ENCODE measurements around the gene KRT6B.
"Not testable (repeated sequence)": the region's sequence is repeated elsewhere in the genome, so short reads cannot be mapped to it uniquely, and the experiment has no call there.

Gene KRT6B

DNA sequence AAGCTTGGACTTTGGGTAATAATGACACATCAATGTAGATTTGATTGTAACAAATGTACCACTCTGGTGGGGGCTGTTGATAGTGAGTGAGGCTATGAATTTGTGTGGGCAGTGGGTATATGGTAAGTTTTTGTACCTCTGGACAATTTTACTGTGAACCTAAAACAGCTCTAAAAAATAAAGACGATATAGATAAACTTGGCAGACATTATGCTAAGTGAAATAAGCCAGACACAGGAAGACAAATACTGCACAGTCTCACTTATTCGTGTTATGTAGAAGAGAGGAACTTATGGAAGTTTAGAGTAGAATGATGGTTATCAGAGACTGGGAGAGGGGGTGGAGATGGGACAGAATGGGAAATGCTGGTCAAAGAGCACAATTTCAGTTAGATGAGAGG is 13.0 kb upstream of the KRT6B start:
- no peak for DNase-seq

DNA sequence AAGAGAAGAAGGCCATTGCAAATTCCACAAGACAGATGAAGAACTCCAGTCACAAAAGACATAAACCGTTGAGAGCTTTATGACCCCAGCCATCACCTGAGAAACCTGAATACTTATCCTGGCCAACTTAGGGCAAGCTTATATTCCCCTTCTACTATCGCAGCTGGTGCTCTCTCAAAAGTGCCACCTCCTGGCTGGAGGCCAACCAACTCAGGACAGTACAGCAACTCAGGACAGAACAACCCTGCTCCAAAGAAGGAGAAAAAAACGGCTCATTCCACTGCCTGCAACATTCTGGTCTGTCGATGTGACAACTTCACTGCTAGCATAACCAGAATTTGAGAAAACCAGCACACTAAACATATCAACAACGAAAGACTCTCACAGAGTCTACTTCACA is 9.7 kb upstream of the KRT6B start:
- DNase-seq, result no peak

- no peak for DNase-seq
These were observed 6.9 kb upstream of the KRT6B start for GRCh38 chr12:52458861-52459260.

DNA sequence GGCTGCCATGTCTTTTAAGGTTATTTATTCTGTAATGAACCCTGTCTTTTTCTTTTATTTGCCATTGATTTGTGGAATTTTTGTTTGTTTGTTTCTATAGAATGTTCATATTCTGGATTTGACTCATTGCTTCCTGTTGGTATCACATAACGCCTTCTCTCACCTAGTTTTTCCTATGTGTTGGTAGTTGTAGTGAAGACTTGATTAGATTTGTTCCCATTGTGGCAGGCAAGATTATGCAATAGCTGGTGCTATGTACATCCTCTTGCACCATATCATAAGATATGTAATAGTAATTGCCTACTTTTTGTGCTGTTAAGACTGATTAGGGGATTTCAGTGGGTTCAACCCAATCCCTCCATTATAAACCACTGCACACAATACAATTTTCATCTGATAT is 3.9 kb upstream of the KRT6B start:
- DNase-seq, result no peak

GRCh38 chr12:52454411-52455201 is 2.7 kb upstream of the KRT6B start:
- no peak for DNase-seq

- DNase-seq, result no peak
These were observed 3.7 kb downstream of the KRT6B start for GRCh38 chr12:52448228-52448627.

- DNase-seq, result not testable (repeated sequence)
These were observed 4.8 kb downstream of the KRT6B start for GRCh38 chr12:52447196-52447595.

DNA sequence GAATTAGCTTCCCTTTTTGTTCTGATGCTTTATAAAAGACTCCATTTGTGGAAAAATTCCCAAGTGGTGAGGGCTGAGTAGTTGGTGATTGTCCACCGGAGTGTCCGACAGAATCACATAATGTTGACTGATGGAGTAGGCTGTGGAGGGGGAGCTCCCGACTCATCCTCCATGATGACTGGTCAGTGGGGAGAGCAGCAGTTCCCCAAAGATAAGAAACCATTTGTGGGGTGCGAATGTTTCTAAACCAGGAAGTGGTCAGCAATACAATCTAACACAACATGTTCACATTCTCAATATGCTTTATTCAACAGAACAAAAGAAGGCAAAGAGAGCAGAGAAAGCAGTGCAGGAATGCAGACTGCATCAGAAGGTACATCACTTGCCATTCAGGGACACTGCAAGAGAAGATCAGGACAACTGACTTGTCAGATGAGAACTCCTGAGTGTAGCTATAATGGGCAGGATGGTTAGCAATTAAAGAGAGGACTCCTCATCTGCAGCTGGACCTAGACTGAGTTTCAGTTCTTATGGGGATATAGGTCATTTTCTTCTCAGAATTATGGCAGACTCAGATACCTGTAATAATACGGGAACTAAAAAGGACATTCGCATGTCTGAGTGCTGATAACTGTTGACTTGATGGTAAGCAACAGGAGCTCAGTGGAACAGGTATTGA is 5.4 kb downstream of the KRT6B start:
- no peak for DNase-seq

DNA sequence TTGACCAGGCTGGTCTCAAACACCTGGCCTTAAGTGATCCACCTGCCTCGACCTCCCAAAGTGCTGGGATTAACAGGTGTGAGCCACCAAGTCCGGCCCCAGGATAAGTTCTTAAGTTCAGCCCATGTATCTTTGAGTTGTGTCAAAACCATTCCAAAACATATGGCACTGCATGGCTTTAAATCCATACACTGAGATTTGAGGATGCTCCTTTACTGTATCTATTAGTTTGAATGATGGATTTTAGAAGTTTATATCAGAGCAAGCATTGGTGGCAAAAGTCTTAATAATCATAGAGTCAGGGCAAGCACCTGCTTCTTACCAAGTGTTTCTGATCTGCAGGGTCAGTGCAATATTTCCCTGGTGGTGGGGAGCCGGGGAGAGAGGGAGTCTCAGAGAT is 6.1 kb downstream of the KRT6B start:
- DNase-seq, result no peak

- no peak for DNase-seq
These were observed 7.0 kb downstream of the KRT6B start for GRCh38 chr12:52444647-52445595.

GRCh38 chr12:52443966-52444365 is 8.0 kb downstream of the KRT6B start:
- no peak for DNase-seq

GRCh38 chr12:52442600-52443061 is 9.3 kb downstream of the KRT6B start:
- no peak for DNase-seq

GRCh38 chr12:52441320-52441911 is 10.5 kb downstream of the KRT6B start:
- DNase-seq, result no peak

DNA sequence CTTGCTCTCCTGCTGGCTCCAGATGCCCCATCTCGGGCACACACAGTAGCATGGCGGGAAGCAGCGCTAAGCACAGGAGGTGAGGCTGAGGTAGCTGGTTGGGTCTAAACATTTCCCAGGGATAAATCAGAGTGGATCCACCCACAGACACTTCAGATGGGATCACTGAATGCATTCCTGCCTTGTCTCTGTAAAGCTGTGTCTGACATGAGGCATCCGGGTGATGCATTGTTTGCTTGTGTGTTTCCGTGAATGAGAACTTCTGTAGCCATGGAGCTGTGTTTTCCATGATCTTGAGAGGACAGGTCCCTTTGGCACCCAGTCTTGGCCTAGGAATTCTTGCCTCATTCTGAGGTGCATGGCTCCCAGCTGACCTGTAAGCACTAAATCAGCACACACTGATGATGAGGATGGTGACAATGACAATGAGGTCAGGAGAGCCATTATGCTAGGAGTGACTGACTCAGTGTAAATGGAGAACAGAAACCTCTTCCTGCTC is 11.1 kb downstream of the KRT6B start:
- no peak for DNase-seq

GRCh38 chr12:52439845-52440244 is 12.1 kb downstream of the KRT6B start:
- DNase-seq, result no peak

- DNase-seq, result no peak
These were observed 12.5 kb downstream of the KRT6B start for GRCh38 chr12:52439420-52439819.

DNA sequence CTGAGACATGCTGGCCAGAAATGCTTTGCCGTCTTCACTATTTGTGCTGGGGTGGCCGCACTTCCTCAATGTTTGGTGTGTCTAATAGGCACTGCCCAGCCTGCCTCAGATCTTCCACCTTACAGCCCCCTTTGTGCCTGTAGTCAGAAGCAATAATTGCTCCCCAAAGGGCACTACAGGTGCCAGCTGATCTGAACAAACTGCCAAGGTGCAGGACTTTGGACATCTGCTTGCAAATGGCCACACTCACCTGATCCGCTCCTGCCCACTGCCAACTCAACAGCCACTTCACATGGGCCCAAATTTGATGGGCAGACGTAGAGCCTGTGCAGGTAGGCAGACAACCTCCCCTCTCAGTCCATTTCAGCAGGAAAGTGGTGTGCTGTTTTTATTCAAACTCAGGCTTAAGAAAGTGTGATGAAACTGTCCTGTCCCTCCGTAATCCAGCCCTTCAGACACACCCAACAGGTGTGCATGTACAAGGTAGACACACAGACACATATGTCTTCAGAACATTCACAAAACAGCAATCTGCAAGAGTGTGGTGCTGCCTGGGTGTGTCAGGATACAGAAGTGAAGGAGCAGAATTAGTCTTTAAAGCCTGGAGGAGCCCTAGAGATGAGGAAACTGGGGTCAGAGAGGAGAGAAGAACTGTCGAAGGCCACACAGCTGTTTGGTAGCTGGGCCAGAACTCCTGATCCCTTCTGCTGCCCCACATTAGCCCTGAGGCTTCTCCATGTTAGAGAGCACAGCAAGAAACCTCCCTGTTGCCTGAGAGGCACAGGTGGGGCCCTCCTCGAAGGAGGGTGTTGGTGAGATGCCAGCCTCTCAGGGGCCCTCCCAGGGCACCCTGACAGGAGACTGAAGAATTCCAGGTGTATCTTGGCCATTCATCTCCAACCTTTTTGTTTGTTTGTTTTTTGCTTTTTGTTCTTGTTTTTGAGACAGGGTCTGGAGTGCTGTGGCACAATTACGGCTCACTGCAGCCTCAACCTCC is 13.3 kb downstream of the KRT6B start:
- no peak for DNase-seq

GRCh38 chr12:52437508-52437907 is 14.4 kb downstream of the KRT6B start:
- no peak for DNase-seq

DNA sequence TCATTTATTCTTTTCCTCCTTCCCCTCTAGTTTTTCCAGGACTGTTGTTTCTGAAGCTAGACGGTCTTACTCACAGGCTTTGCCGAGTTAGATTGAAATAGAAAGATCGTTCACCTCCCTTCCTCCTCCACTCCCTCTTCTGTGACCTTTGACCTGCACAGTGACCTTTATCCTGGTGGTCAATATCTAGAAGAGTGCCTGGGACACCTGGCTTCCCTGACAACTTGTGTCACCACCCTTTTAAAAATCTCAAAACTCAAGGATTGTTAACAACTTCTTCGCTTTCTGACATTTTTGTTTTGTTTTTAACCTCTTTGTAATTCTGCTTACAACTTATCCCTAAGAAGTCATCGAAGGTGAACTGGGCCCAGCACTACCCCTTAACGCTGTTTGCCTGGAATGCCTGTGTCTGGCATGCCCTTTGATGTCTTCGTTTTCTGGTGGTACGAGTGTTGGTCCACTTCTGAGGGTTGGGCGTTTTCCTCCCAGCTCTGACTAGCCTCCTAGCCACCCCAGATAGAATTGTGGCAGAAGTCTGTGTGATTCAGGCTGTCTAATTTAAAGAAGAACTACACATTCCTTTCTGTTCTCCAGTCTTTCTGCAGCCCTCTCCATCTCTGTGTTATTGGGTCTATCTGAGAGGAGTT is 15.0 kb downstream of the KRT6B start:
- DNase-seq, result no peak

DNA sequence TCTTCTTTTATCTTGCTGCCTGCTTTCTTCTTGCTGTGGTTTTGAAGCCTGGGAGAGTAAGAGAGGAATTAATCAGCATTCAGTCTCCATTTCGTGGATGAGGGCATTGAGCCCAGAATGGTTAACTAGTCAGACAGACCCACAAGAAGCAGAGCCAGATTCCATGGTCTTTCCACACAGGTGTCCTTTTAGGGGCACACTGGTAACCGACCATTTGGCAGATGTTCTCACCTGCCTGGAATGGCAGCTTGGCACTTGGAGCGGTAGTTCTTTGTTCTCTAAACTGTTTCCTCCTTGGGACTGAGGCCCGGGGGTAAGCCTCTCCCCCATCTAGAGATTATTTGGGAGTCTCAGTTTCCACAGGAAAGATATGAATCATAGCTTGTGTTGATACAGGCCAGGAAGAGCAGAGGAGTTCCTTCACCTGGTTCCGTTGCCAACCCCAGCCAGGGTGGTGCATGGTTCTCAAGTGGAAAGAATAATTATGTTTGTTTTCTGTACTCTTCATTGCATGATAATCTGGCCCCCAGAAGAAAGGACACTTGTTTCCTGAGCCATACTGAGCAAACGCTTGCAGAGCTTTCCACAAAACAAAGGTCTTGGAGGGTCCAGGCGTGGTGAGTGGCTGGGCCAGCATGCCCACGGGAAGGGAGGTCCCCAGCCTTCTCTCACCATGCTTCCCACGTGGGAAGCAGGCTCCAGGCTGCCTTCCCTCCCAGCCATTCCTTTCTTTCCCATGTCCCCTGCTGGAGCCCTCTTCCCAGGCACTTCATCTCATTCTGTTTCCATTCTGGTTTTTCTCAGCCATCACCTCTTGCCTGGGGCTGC is 15.7 kb downstream of the KRT6B start:
- DNase-seq, result no peak

Measured in activated CD4-positive, alpha-beta T cell treated with anti-CD3 and anti-CD28 coated beads, Interleukin-2, amount 50 U/mL, for 4 hours (primary cell).